Activated CD4-positive, alpha-beta T cell treated with anti-CD3 and anti-CD28 coated beads, Interleukin-2, amount 50 U/mL, for 48 hours (primary cell): ENCODE results near the gene S1PR5.
"Not testable (repeated sequence)": the region's sequence is repeated elsewhere in the genome, so short reads cannot be mapped to it uniquely, and the experiment has no call there.

Experiments used
- DNase-seq, 2 experiments: peaks; one replicate each; pipeline ENCODE4 v3.0.0-alpha.2; 2020

S1PR5 gene

GRCh38 chr19:10544242-10544752 is 27.1 kb upstream of the S1PR5 start:
- DNase-seq = peak; percentile 31 to 36

- DNase-seq = peak; percentile 79 to 81
Measured at GRCh38 chr19:10543420-10544241, 26.4 kb upstream of the S1PR5 start, which contains the start of gene ATG4D. ATG4D (plus strand) TSS chr19:10543904; CDS start chr19:10544091, 187 bp downstream.

- DNase-seq = no peak
Measured at GRCh38 chr19:10543059-10543419, 25.8 kb upstream of the S1PR5 start.

- not testable (repeated sequence) for DNase-seq
Measured at GRCh38 chr19:10539016-10539415, 21.8 kb upstream of the S1PR5 start.

- no peak for DNase-seq
Measured at GRCh38 chr19:10538204-10538983, 21.1 kb upstream of the S1PR5 start.

- no peak for DNase-seq
Measured at GRCh38 chr19:10537668-10538067, 20.4 kb upstream of the S1PR5 start.

- no peak for DNase-seq
Measured at GRCh38 chr19:10535613-10536012, 18.4 kb upstream of the S1PR5 start.

GRCh38 chr19:10533646-10534386 is 16.6 kb upstream of the S1PR5 start:
- no peak for DNase-seq

- no peak for DNase-seq
Measured at GRCh38 chr19:10532457-10532856, 15.2 kb upstream of the S1PR5 start.

GRCh38 chr19:10526887-10527286 is 9.6 kb upstream of the S1PR5 start:
- not testable (repeated sequence) for DNase-seq

- DNase-seq = no peak
Measured at GRCh38 chr19:10525636-10526035, 8.4 kb upstream of the S1PR5 start.

- DNase-seq = no peak
Measured at GRCh38 chr19:10523135-10523636, 5.9 kb upstream of the S1PR5 start.

- no peak for DNase-seq
Measured at GRCh38 chr19:10521461-10522171, 4.4 kb upstream of the S1PR5 start.

- DNase-seq = no peak
Measured at GRCh38 chr19:10520652-10521318, 3.5 kb upstream of the S1PR5 start.

GRCh38 chr19:10519421-10519820 is 2.2 kb upstream of the S1PR5 start:
- DNase-seq = no peak

- no peak for DNase-seq
Measured at GRCh38 chr19:10518444-10519361, 1.5 kb upstream of the S1PR5 start.

GRCh38 chr19:10517760-10518443 is 655 bp upstream of the S1PR5 start:
- peak in 1 of 2 experiments; percentile 15 for DNase-seq

GRCh38 chr19:10516671-10517286 is 468 bp downstream of the S1PR5 start:
- DNase-seq = no peak

- no peak for DNase-seq
Measured at GRCh38 chr19:10516064-10516385, 1.2 kb downstream of the S1PR5 start.
